Body of pancreas (tissue), 4 donors: ENCODE data around the gene POU3F2. TPM values are rescaled to one million over a fixed set of nuclear protein-coding genes. Genes with fewer than 3 reads are reported as not detected.

Source experiments
- ATAC-seq: fragments of 150-250 bp; one replicate; pipeline ENCODE4 v1.9.1; 2016
- DNase-seq, 4 donors: peaks; one replicate each; pipeline ENCODE4 v3.0.0-alpha.2; 2019
- H3K27ac ChIP-seq, 4 donors: fragments of 200-600 bp; sonication (generic); 1 replicate in 3 of 4; 2 replicates in 1 of 4; pipeline versions ENCODE4 v1.5.1 to v1.6.1; 2016 to 2019; ENCODE audit warnings: mild to moderate bottlenecking in 1 of 4, mixed read lengths in 1 of 4, moderate library complexity in 1 of 4
- H3K27me3 ChIP-seq, 2 donors: fragments of 200-600 bp; sonication (generic); one replicate each; pipeline ENCODE4 v1.6.0; 2016; ENCODE audit warnings: mild to moderate bottlenecking in 1 of 2
- H3K36me3 ChIP-seq, 2 donors: fragments of 200-600 bp; sonication (generic); replicated peaks in 1 of 2; 2 replicates each; pipeline ENCODE4 v1.5.1; 2016; ENCODE audit warnings: low read depth in 2 of 2; ENCODE audit not compliant: insufficient read depth in 1 of 2
- H3K4me1 ChIP-seq: fragments of 200-600 bp; sonication (generic); one replicate; pipeline ENCODE4 v1.6.0; 2016
- H3K4me3 ChIP-seq, 2 donors: fragments of 200-600 bp; sonication (generic); 1 replicate in 1 of 2; 2 replicates in 1 of 2; pipeline ENCODE4 v1.5.1; 2016 to 2019
- H3K9me3 ChIP-seq, 3 donors: fragments of 200-600 bp; sonication (generic); 1 replicate in 2 of 3; 2 replicates in 1 of 3; pipeline ENCODE4 v1.5.1; 2016
- CTCF ChIP-seq, 7 experiments: fragments of 450-650 bp in 4 of 7; fragments of 200-600 bp in 3 of 7; sonication (generic) in 3 of 7; IDR thresholded peaks; one replicate each; pipeline ENCODE4 v1.5.1; 2016 to 2019; ENCODE audit warnings: antibody characterized with exemption in 7 of 7
- POLR2A ChIP-seq, 3 donors: fragments of 450-650 bp; IDR thresholded peaks; one replicate each; pipeline ENCODE4 v1.6.1; 2016; ENCODE audit warnings: antibody characterized with exemption in 3 of 3, mild to moderate bottlenecking in 2 of 3
- WGBS, 2 donors: methylation state at CpG; one replicate each; pipeline ENCODE4 v1.1.5; 2017; 5-methylcytosine and 5-hydroxymethylcytosine counted together
- intact Hi-C: fragments of 100-400 bp; cut with DNase I; formaldehyde crosslinking; loops from one replicate; pipeline ENCODE4 v1.15.1; 2023
- total RNA-seq, 2 donors: library from RNA; depleted of rRNA; stranded (reverse); fragments of >200 nt; gene quantifications; one replicate each; pipeline ENCODE4 v1.1.0, GENCODE V29; 2016

Gene POU3F2
- total RNA-seq, 2 donors from 2014 or later: not detected

- ATAC-seq: no peak
- no peaks in the 10 kb centered on the region for H3K9me3 ChIP-seq
- intact Hi-C loops: no loop called here
- TF ChIP-seq CTCF (IDR thresholded peaks at IDR 0.05) (no peak), POLR2A (IDR thresholded peaks at IDR 0.05) (no peak)
- H3K27me3 ChIP-seq: no peaks in the 10 kb centered on the region
- peaks cover 0 to 5% of the 10 kb centered on the region in 2 donors for H3K36me3 ChIP-seq
- no peak overlapping the region for H3K4me3 ChIP-seq
- WGBS, 2 donors: 80 to 86% methylated on average over 3 of the region's 3 CpGs
- H3K27ac ChIP-seq: no peak overlapping the region
- no peaks in the 10 kb centered on the region for H3K4me1 ChIP-seq
- no peak for DNase-seq
Measured at GRCh38 chr6:98871821-98872220, 37.4 kb downstream of the POU3F2 start.

- DNase-seq (peak; percentile 3 to 53 (median 28)), ATAC-seq (no peak)
- intact Hi-C loops: no loop called here
- Histone ChIP-seq H3K36me3 (peaks cover 4 to 5% of the 10 kb centered on the region in 2 donors), H3K9me3 (no peaks in the 10 kb centered on the region), H3K27ac (no peak overlapping the region), H3K4me3 (no peak overlapping the region), H3K4me1 (no peaks in the 10 kb centered on the region), H3K27me3 (no peaks in the 10 kb centered on the region)
- TF ChIP-seq POLR2A (IDR thresholded peaks at IDR 0.05) (no peak), CTCF (IDR thresholded peaks at IDR 0.05) (no peak)
- 48 to 55% methylated on average over 2 of the region's 2 CpGs for WGBS, 2 donors
Measured at GRCh38 chr6:98875375-98875774, 41.0 kb downstream of the POU3F2 start.

- 0% methylated on average over 1 of the region's 1 CpG for WGBS, 2 donors
- no peaks in the 10 kb centered on the region for H3K4me1 ChIP-seq
- no peaks in the 10 kb centered on the region for H3K27me3 ChIP-seq
- H3K36me3 ChIP-seq: peaks cover 0 to 4% of the 10 kb centered on the region in 2 donors
- no peaks in the 10 kb centered on the region for H3K9me3 ChIP-seq
- intact Hi-C loops: no loop called here
- ATAC-seq (no peak), DNase-seq (no peak)
- TF ChIP-seq CTCF (IDR thresholded peaks at IDR 0.05): no peak
- no peak overlapping the region for H3K4me3 ChIP-seq
- H3K27ac ChIP-seq: no peak overlapping the region
Measured at GRCh38 chr6:98877250-98877649, 42.9 kb downstream of the POU3F2 start.

GRCh38 chr6:98880486-98880885 is 46.1 kb downstream of the POU3F2 start:
- Histone ChIP-seq H3K27ac (no peak overlapping the region), H3K9me3 (no peaks in the 10 kb centered on the region), H3K4me3 (no peak overlapping the region), H3K27me3 (no peaks in the 10 kb centered on the region), H3K36me3 (peaks cover 0 to 4% of the 10 kb centered on the region in 2 donors), H3K4me1 (no peaks in the 10 kb centered on the region)
- ATAC-seq (no peak), DNase-seq (no peak)
- TF ChIP-seq POLR2A (IDR thresholded peaks at IDR 0.05) (no peak), CTCF (IDR thresholded peaks at IDR 0.05) (no peak)
- intact Hi-C loops: no loop called here

GRCh38 chr6:98885330-98885729 is 51.0 kb downstream of the POU3F2 start:
- Histone ChIP-seq H3K9me3 (no peaks in the 10 kb centered on the region), H3K27me3 (no peaks in the 10 kb centered on the region), H3K4me3 (no peak overlapping the region), H3K4me1 (no peaks in the 10 kb centered on the region), H3K27ac (no peak overlapping the region), H3K36me3 (no peaks in the 10 kb centered on the region)
- no peak for TF ChIP-seq POLR2A (IDR thresholded peaks at IDR 0.05)
- TF ChIP-seq CTCF (IDR thresholded peaks at IDR 0.05): no peak
- intact Hi-C loops: no loop called here
- ATAC-seq (no peak), DNase-seq (no peak)
- 100% methylated on average over 3 of the region's 3 CpGs for WGBS, 2 donors
